Tibial artery (tissue), 4 donors: ENCODE measurements around the gene PHETA2.

ENCODE experiments used
- DNase-seq, 2 donors: peaks; one replicate each; pipeline ENCODE4 v3.0.0-alpha.2; 2019
- H3K27ac ChIP-seq, 2 donors: fragments of 200-600 bp; sonication (generic) in 1 of 2; 1 replicate in 1 of 2; 2 replicates in 1 of 2; pipeline ENCODE4 v1.5.1; 2018 to 2019; ENCODE audit warnings: mild to moderate bottlenecking in 1 of 2
- H3K27me3 ChIP-seq, 2 donors: fragments of 200-600 bp; sonication (generic) in 1 of 2; one replicate each; pipeline versions ENCODE4 v1.5.1 to v1.6.0; 2016 to 2019
- H3K36me3 ChIP-seq, 3 donors: fragments of 200-600 bp; sonication (generic) in 2 of 3; one replicate each; pipeline ENCODE4 v1.5.1; 2016 to 2019; ENCODE audit warnings: mild to moderate bottlenecking in 2 of 3
- H3K4me1 ChIP-seq, 4 donors: fragments of 200-600 bp; sonication (generic) in 2 of 4; 1 replicate in 3 of 4; 2 replicates in 1 of 4; pipeline ENCODE4 v1.5.1; 2016 to 2019
- H3K4me3 ChIP-seq, 2 donors: fragments of 200-600 bp; sonication (generic) in 1 of 2; 1 replicate in 1 of 2; 2 replicates in 1 of 2; pipeline ENCODE4 v1.5.1; 2018 to 2019; ENCODE audit warnings: mild to moderate bottlenecking in 2 of 2
- H3K9me3 ChIP-seq, 3 donors: fragments of 200-600 bp; sonication (generic) in 1 of 3; one replicate each; pipeline ENCODE4 v1.5.1; 2016 to 2019
- CTCF ChIP-seq, 2 experiments: fragments of 200-600 bp in 1 of 2; fragments of 450-650 bp in 1 of 2; IDR thresholded peaks; one replicate each; pipeline ENCODE4 v1.5.1; 2017 to 2019; ENCODE audit warnings: antibody characterized with exemption in 2 of 2, mild to moderate bottlenecking in 1 of 2, moderate library complexity in 1 of 2
- intact Hi-C: fragments of 100-400 bp; cut with DNase I; formaldehyde crosslinking; loops from one replicate; pipeline ENCODE4 v1.15.0; 2023; ENCODE audit warnings: low total_unique reads

Gene PHETA2

DNA sequence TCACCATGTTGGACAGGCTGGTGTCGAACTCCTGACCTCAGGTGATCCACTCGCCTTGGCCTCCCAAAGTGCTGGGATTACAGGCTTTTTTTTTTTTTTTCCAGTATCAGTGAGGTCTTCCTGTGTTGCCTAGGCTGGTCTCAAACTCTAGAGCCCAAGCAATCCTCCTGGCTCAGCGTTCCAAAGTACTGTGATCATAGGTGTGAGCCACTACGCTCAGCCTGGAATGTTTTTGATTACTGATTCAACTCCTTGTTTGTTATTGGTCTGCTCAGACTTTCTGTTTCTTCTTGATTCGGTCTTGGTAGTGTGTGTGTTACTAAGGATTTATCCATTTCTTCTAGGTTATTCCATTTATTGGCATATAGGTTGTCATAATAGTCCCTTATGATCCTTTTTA, 34.8 kb upstream of the PHETA2 start:
- H3K4me1 ChIP-seq: no peaks in the 10 kb centered on the region
- no peak for DNase-seq
- intact Hi-C loops: no loop called here
- H3K36me3 ChIP-seq: no peaks in the 10 kb centered on the region
- peaks cover 0 to 4% (median 0%) of the 10 kb centered on the region in 3 donors for H3K9me3 ChIP-seq
- TF ChIP-seq CTCF (IDR thresholded peaks at IDR 0.05): no peak
- H3K4me3 ChIP-seq: no peak overlapping the region
- H3K27ac ChIP-seq: no peak overlapping the region
- H3K27me3 ChIP-seq: no peaks in the 10 kb centered on the region

- Histone ChIP-seq H3K27ac (no peak overlapping the region), H3K27me3 (no peaks in the 10 kb centered on the region), H3K9me3 (peaks cover 0 to 4% (median 0%) of the 10 kb centered on the region in 3 donors), H3K4me1 (no peaks in the 10 kb centered on the region), H3K4me3 (no peak overlapping the region), H3K36me3 (no peaks in the 10 kb centered on the region)
- no peak for TF ChIP-seq CTCF (IDR thresholded peaks at IDR 0.05)
- intact Hi-C loops: no loop called here
- DNase-seq: no peak
Observed at GRCh38 chr22:42041784-42042183, 32.3 kb upstream of the PHETA2 start.

DNA sequence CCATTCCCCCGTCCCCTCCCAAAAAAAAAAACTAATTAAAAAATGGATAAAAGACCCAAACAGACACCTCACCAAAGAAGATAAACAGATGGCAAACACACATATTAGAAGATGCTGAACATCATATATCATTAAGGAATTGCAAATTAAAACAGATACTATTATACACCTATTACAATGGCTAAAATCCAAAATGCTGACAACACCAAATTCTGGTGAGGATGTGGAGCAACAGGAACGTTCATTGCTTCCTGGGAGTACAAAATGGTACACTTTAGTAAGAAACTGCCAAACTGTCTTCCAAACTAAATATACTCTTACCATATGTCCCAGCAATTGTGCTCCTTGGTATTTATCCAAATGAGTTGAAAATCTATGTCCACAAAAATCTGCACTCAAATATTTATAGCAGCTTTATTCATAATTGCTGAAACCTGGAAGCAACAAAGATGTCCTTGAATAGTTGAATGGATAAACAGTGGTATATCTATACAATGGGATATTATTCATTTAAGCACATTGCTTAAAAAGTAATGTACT, 23.3 kb upstream of the PHETA2 start:
- H3K4me3 ChIP-seq: no peak overlapping the region
- H3K27me3 ChIP-seq: no peaks in the 10 kb centered on the region
- peaks cover 0 to 5% (median 0%) of the 10 kb centered on the region in 3 donors for H3K36me3 ChIP-seq
- H3K27ac ChIP-seq: no peak overlapping the region
- no peak for TF ChIP-seq CTCF (IDR thresholded peaks at IDR 0.05)
- intact Hi-C loops: no loop called here
- DNase-seq: no peak
- H3K4me1 ChIP-seq: no peaks in the 10 kb centered on the region
- no peaks in the 10 kb centered on the region for H3K9me3 ChIP-seq

DNA sequence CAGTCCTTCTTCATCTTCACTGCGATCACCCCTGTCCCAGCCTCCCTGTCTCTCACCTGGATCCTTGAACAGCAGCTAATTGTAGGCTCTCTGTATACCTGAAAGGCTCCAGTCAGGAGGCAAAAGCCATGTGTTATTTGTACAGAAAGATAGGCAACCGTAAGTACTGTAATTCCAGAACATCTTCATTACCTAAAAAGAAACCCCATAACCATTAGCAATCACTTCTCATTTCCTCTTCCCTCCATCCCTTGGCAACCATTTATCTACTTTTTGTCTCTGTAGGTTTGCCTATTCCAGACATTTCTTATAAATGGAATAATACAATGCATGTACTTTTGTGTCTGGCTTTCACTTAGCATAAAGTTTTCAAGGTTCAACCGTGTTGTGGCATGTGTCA, 21.3 kb upstream of the PHETA2 start:
- no peak for DNase-seq
- Histone ChIP-seq H3K27ac (no peak overlapping the region), H3K4me3 (no peak overlapping the region), H3K36me3 (peaks cover 0 to 5% (median 4%) of the 10 kb centered on the region in 3 donors), H3K4me1 (no peaks in the 10 kb centered on the region), H3K27me3 (no peaks in the 10 kb centered on the region), H3K9me3 (peaks cover 0 to 11% (median 3%) of the 10 kb centered on the region in 3 donors)
- intact Hi-C loops: no loop called here
- no peak for TF ChIP-seq CTCF (IDR thresholded peaks at IDR 0.05)

DNA sequence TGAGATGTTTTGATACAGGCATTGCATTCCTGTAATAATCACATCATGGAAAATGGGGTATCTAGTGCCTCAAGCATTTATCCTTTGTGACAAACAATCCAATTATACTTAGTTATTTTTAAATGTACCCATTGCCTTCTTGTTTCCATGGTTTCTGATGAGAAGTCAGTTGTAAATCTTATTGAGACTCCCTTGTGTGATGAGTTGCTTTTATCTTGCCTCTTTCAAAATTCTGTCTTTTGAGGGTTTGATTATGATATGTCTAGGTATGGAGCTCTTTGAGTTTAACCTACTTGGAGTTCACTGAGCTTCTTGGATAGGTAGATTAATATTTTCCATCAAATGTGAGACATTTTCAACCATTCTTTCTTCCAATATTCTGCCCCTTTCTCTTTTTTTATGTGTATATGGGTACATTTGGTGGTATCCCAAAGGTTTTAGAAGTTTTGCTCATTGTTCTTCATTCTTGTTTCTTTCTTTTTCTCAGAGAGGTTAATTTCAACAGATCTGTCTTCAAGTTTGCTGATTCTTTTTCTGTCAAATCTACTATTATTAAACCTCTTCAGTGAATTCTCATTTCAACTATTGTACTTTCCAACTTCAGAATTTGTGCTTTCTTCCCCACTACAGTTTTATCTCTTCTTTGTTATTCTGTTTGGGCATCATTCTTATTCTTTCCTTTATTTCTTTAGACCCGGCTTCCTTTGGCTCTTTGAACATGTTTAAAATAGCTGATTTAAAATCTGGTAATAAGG, 17.1 kb upstream of the PHETA2 start:
- no peak for DNase-seq
- peaks cover 31 to 43% (median 41%) of the 10 kb centered on the region in 3 donors for H3K36me3 ChIP-seq
- no peaks in the 10 kb centered on the region for H3K27me3 ChIP-seq
- no peaks in the 10 kb centered on the region for H3K4me1 ChIP-seq
- TF ChIP-seq CTCF (IDR thresholded peaks at IDR 0.05): no peak
- intact Hi-C loops: no loop called here
- H3K9me3 ChIP-seq: peaks cover 0 to 11% (median 3%) of the 10 kb centered on the region in 3 donors
- H3K27ac ChIP-seq: no peak overlapping the region
- H3K4me3 ChIP-seq: no peak overlapping the region
